ENCODE measurements around the gene SPNS3.

GRCh38 chr17:4531988-4532736, 98.4 kb downstream of the SPNS3 start:
- TF ChIP-seq CTCF (IDR thresholded peaks at IDR 0.05) (no peak), POLR2A (IDR thresholded peaks at IDR 0.05) (no peak), EP300 (IDR thresholded peaks at IDR 0.05) (no peak), POLR2AphosphoS5 (IDR thresholded peaks at IDR 0.05) (no peak)

Data from gastroesophageal sphincter (tissue), 3 donors.